ENCODE measurements around the gene IL10RB.

Gene IL10RB

GRCh38 chr21:33332143-33332542, 66.0 kb downstream of the IL10RB start:
- Histone ChIP-seq H3K36me3 (peaks cover 25% of the 10 kb centered on the region), H3K9me3 (peaks cover 3% of the 10 kb centered on the region), H3K27me3 (no peaks in the 10 kb centered on the region), H3K4me3 (ENCODE audit: low read depth, low read length) (no peak overlapping the region), H3K4me1 (no peaks in the 10 kb centered on the region)
- TF ChIP-seq CTCF (IDR thresholded peaks at IDR 0.05; ENCODE audit: low read depth, low read length) = no peak
- no peak for DNase-seq

- peaks cover 3% of the 10 kb centered on the region for H3K9me3 ChIP-seq
- no peaks in the 10 kb centered on the region for H3K4me1 ChIP-seq
- H3K27me3 ChIP-seq = no peaks in the 10 kb centered on the region
- no peak overlapping the region for H3K4me3 ChIP-seq (ENCODE audit: low read depth, low read length)
- TF ChIP-seq CTCF (IDR thresholded peaks at IDR 0.05; ENCODE audit: low read depth, low read length) = no peak
- DNase-seq = no peak
- H3K36me3 ChIP-seq = peaks cover 30% of the 10 kb centered on the region
These were observed 68.0 kb downstream of the IL10RB start for GRCh38 chr21:33334191-33334590.

DNA sequence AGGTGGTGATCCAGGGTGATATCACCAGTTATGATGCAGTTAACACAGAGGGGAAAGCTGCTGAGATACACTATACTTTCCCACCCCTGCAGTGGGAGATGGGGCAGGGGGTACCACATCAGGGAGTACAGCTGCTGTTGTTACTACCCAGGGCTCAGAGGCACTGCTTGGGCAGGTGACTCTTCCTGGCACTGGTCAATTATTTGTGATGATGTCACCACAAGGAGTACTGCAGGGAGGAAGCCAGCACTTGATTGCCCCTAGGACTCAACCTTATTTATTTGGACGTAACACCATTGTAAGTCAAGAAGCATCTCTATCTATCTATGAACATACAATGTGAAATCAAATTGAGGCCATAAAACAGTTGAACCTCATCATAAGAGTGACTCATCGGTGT, 68.7 kb downstream of the IL10RB start:
- peaks cover 30% of the 10 kb centered on the region for H3K36me3 ChIP-seq

GRCh38 chr21:33339135-33339534, 73.0 kb downstream of the IL10RB start:
- TF ChIP-seq CTCF (IDR thresholded peaks at IDR 0.05; ENCODE audit: low read depth, low read length) = no peak
- no peaks in the 10 kb centered on the region for H3K27me3 ChIP-seq
- peaks cover 26% of the 10 kb centered on the region for H3K36me3 ChIP-seq

More for the DNA sequence above, 68.7 kb downstream of the IL10RB start:
- no peak overlapping the region for H3K4me3 ChIP-seq (ENCODE audit: low read depth, low read length)
- no peaks in the 10 kb centered on the region for H3K27me3 ChIP-seq
- TF ChIP-seq CTCF (IDR thresholded peaks at IDR 0.05; ENCODE audit: low read depth, low read length) = no peak
- DNase-seq = no peak
- H3K4me1 ChIP-seq = no peaks in the 10 kb centered on the region
- peaks cover 3% of the 10 kb centered on the region for H3K9me3 ChIP-seq

DNA sequence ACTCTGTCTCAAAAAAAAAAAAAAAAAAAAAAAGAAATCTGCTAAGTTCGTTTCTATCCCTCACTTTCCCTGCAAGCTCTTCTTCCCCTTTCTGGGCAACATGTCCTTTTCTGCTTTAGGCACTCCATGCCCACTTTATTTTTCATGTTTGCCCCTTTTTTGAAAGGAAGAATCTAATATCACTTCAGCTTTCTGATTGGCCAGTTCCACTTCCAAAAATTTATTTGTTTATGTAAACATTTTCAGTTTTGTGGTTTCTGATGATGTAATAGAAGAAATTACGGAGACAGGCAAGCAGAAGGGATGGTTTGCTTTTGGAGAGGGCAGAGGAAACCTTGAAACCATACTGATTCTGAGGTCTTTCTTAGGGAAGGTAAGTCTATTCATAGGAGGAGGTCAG, 73.8 kb downstream of the IL10RB start:
- no peak for TF ChIP-seq CTCF (IDR thresholded peaks at IDR 0.05; ENCODE audit: low read depth, low read length)
- H3K9me3 ChIP-seq = no peaks in the 10 kb centered on the region
- H3K4me1 ChIP-seq = no peaks in the 10 kb centered on the region
- DNase-seq = no peak
- no peaks in the 10 kb centered on the region for H3K27me3 ChIP-seq
- peaks cover 26% of the 10 kb centered on the region for H3K36me3 ChIP-seq
- H3K4me3 ChIP-seq (ENCODE audit: low read depth, low read length) = no peak overlapping the region

More at GRCh38 chr21:33339135-33339534, 73.0 kb downstream of the IL10RB start:
- DNase-seq = no peak
- H3K4me1 ChIP-seq = no peaks in the 10 kb centered on the region
- H3K9me3 ChIP-seq = no peaks in the 10 kb centered on the region
- no peak overlapping the region for H3K4me3 ChIP-seq (ENCODE audit: low read depth, low read length)

- peaks cover 29% of the 10 kb centered on the region for H3K36me3 ChIP-seq
- no peak for DNase-seq
These were observed 79.6 kb downstream of the IL10RB start for GRCh38 chr21:33345751-33346238.

More at GRCh38 chr21:33345751-33346238, 79.6 kb downstream of the IL10RB start:
- H3K27me3 ChIP-seq = no peaks in the 10 kb centered on the region
- H3K4me1 ChIP-seq = no peaks in the 10 kb centered on the region
- no peaks in the 10 kb centered on the region for H3K9me3 ChIP-seq
- TF ChIP-seq CTCF (IDR thresholded peaks at IDR 0.05; ENCODE audit: low read depth, low read length) = no peak
- no peak overlapping the region for H3K4me3 ChIP-seq (ENCODE audit: low read depth, low read length)
